ENCODE data around the gene LSAMP. TPM values are rescaled to one million over a fixed set of nuclear protein-coding genes. Genes with fewer than 3 reads are reported as not detected.

The LSAMP gene
- total and polyA plus RNA-seq, 2 of the 4 experiments (the other 2 are of a cell fraction): 7.9 to 8.0 TPM

DNA sequence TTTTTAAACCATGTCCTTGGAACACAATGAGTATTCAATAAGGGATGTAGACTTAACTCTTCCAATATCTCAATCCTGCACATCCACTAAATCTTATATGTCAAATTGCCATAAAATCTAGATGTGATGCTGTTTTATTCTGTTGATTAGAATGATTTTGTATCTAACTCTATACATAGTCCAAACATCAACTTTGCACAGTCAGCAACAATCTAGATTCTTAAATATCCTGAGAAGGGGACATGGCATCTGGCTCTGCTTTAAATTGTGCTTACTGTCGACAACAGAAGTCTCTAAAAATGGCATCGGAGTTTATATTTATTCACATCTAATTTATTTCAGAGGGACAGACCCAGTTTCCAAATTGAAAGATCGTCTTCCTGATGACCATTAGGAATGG, 545.8 kb downstream of the LSAMP start:
- Histone ChIP-seq H3K27ac (ENCODE audit: insufficient read depth, low read length) (no peak overlapping the region), H3K14ac (replicated peaks; ENCODE audit: low read depth, low read length) (no peak overlapping the region), H3K9me1 (ENCODE audit: insufficient read depth, low read length) (no peaks in the 10 kb centered on the region), H3K79me1 (ENCODE audit: low read depth in 1 of 2, low read length in 2 of 2) (no peaks in the 10 kb centered on the region), H3K56ac (ENCODE audit: extremely low read depth, insufficient read depth, low read length) (no peak overlapping the region), H2BK15ac (ENCODE audit: low read depth, low read length) (no peak overlapping the region), H4K91ac (ENCODE audit: insufficient read depth, low read depth, low read length) (no peak overlapping the region), H2AFZ (replicated peaks; ENCODE audit: low read length, poor library complexity) (no peak overlapping the region), H2AK9ac (replicated peaks; ENCODE audit: low read depth, low read length, poor library complexity) (no peak overlapping the region), H3K36me3 (ENCODE audit: control insufficient read depth, insufficient read depth, low read length) (no peaks in the 10 kb centered on the region), H4K20me1 (ENCODE audit: insufficient read depth, low read length) (no peaks in the 10 kb centered on the region), H2BK5ac (ENCODE audit: low read depth, low read length, poor library complexity, severe bottlenecking) (no peak overlapping the region), H3K4me1 (ENCODE audit: control insufficient read depth, insufficient read depth, low read length) (no peaks in the 10 kb centered on the region), H3K9ac (ENCODE audit: low read depth, low read length) (no peak overlapping the region), H3K18ac (ENCODE audit: low read depth, low read length) (no peak overlapping the region), H3K4ac (ENCODE audit: low read depth, low read length) (no peak overlapping the region), H2AK5ac (ENCODE audit: low read depth, low read length) (no peak overlapping the region), H2BK120ac (ENCODE audit: low read depth, low read length) (no peak overlapping the region), H3K23ac (ENCODE audit: low read depth, low read length) (no peak overlapping the region), H4K5ac (ENCODE audit: low read depth, low read length) (no peak overlapping the region), H3K4me3 (ENCODE audit: insufficient read depth, low read depth, low read length) (no peak overlapping the region), H3K9me3 (ENCODE audit: control insufficient read depth, insufficient read depth, low read length) (no peaks in the 10 kb centered on the region), H3K27me3 (ENCODE audit: control insufficient read depth, insufficient read depth, low read length) (no peaks in the 10 kb centered on the region), H2BK20ac (ENCODE audit: low read depth, low read length) (no peak overlapping the region), H4K8ac (ENCODE audit: low read depth in 2 of 2, low read length in 2 of 2) (no peak overlapping the region), H3K4me2 (ENCODE audit: low read depth, low read length) (no peak overlapping the region)
- dilution Hi-C loops (cut with HindIII; ENCODE audit: low sequenced_read_pairs, unreplicated experiment) (no loop called here), intact Hi-C loops (cut with micrococcal nuclease) (no loop called here), in situ Hi-C loops (cut with MboI; ENCODE audit: low sequenced_read_pairs) (no loop called here)
- no TSS peak for BruUV-seq (replicated peaks)
- ATAC-seq (ENCODE audit: low read depth) (no peak), DNase-seq (no peak)
- no CpG with 5 or more reads among the region's 3 CpGs for WGBS, 2 experiments (ENCODE audit: extremely low coverage in 2 of 2, insufficient read length in 1 of 2)
- ChIA-PET CTCF (no interaction called here), POLR2A (ENCODE audit: unreplicated experiment) (no interaction called here)
- TF ChIP-seq MAFK (IDR thresholded peaks at IDR 0.05; ENCODE audit: low read depth, low read length) (peak; percentile 80), NFE2L2 (IDR thresholded peaks at IDR 0.05; ENCODE audit: low read depth, low read length) (no peak), POLR2A (IDR thresholded peaks at IDR 0.05; ENCODE audit: low read depth, low read length) (no peak)
- TF ChIP-seq, protein P1, sequence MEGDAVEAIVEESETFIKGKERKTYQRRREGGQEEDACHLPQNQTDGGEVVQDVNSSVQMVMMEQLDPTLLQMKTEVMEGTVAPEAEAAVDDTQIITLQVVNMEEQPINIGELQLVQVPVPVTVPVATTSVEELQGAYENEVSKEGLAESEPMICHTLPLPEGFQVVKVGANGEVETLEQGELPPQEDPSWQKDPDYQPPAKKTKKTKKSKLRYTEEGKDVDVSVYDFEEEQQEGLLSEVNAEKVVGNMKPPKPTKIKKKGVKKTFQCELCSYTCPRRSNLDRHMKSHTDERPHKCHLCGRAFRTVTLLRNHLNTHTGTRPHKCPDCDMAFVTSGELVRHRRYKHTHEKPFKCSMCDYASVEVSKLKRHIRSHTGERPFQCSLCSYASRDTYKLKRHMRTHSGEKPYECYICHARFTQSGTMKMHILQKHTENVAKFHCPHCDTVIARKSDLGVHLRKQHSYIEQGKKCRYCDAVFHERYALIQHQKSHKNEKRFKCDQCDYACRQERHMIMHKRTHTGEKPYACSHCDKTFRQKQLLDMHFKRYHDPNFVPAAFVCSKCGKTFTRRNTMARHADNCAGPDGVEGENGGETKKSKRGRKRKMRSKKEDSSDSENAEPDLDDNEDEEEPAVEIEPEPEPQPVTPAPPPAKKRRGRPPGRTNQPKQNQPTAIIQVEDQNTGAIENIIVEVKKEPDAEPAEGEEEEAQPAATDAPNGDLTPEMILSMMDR (conservative IDR thresholded peaks at IDR 0.05; ENCODE audit: low read depth, low read length): no peak
